Panc1 (cell line): ENCODE measurements around the gene MCOLN1.

Experiments used
- CTCF ChIP-seq: fragments of 450-650 bp; IDR thresholded peaks from 2 replicates; pipeline ENCODE4 v1.5.1; 2017; ENCODE audit warnings: mild to moderate bottlenecking
- POLR2AphosphoS5 ChIP-seq: IDR thresholded peaks from 2 replicates; pipeline ENCODE4 v1.6.1; 2012; ENCODE audit warnings: mild to moderate bottlenecking, low read depth, low read length, moderate library complexity

- TF ChIP-seq CTCF (no peak), POLR2AphosphoS5 (no peak)
Observed at GRCh38 chr19:7556696-7557315, 34.4 kb downstream of the MCOLN1 start.
